ENCODE results near the gene LDLRAD3. TPM values are rescaled to one million over a fixed set of nuclear protein-coding genes. Genes with fewer than 3 reads are reported as not detected.

Gene LDLRAD3
- total RNA-seq, 2 donors from 2014 or later: 19.2 to 30.6 TPM

GRCh38 chr11:35923452-35923851 is 20.4 kb upstream of the LDLRAD3 start:
- TF ChIP-seq, protein P1, sequence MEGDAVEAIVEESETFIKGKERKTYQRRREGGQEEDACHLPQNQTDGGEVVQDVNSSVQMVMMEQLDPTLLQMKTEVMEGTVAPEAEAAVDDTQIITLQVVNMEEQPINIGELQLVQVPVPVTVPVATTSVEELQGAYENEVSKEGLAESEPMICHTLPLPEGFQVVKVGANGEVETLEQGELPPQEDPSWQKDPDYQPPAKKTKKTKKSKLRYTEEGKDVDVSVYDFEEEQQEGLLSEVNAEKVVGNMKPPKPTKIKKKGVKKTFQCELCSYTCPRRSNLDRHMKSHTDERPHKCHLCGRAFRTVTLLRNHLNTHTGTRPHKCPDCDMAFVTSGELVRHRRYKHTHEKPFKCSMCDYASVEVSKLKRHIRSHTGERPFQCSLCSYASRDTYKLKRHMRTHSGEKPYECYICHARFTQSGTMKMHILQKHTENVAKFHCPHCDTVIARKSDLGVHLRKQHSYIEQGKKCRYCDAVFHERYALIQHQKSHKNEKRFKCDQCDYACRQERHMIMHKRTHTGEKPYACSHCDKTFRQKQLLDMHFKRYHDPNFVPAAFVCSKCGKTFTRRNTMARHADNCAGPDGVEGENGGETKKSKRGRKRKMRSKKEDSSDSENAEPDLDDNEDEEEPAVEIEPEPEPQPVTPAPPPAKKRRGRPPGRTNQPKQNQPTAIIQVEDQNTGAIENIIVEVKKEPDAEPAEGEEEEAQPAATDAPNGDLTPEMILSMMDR (conservative IDR thresholded peaks at IDR 0.05): no peak
- no peaks in the 10 kb centered on the region for H3K27me3 Mint-ChIP-seq (ENCODE audit: insufficient read depth)
- H3K4me1 Mint-ChIP-seq: peaks cover 5% of the 10 kb centered on the region
- Histone ChIP-seq H3K36me3 (ENCODE audit: control insufficient read depth, insufficient read depth, low read length) (no peaks in the 10 kb centered on the region), H3K9ac (ENCODE audit: extremely low read depth, low read length, poor library complexity, severe bottlenecking) (no peak overlapping the region), H3K27ac (ENCODE audit: low read depth, low read length) (no peak overlapping the region), H3K9me3 (ENCODE audit: control insufficient read depth, low read length) (no peaks in the 10 kb centered on the region), H3K4me1 (ENCODE audit: control insufficient read depth, insufficient read depth, low read length) (no peaks in the 10 kb centered on the region), H3K27me3 (ENCODE audit: control insufficient read depth, insufficient read depth, low read length, poor library complexity, severe bottlenecking) (no peaks in the 10 kb centered on the region), H3K4me3 (ENCODE audit: low read length) (no peak overlapping the region)
- H3K4me3 Mint-ChIP-seq: no peak overlapping the region
- peak; percentile 10 for DNase-seq
- H3K9me3 Mint-ChIP-seq: no peaks in the 10 kb centered on the region
- 67 to 69% methylated on average over 4 of the region's 4 CpGs for WGBS, 2 experiments (ENCODE audit: insufficient coverage in 1 of 2, insufficient read length in 1 of 2)
- H3K36me3 Mint-ChIP-seq (ENCODE audit: low read depth): no peaks in the 10 kb centered on the region
- no peak overlapping the region for H3K27ac Mint-ChIP-seq

- Histone ChIP-seq H3K4me3 (ENCODE audit: low read length) (no peak overlapping the region), H3K9ac (ENCODE audit: extremely low read depth, low read length, poor library complexity, severe bottlenecking) (no peak overlapping the region), H3K9me3 (ENCODE audit: control insufficient read depth, low read length) (no peaks in the 10 kb centered on the region), H3K27ac (ENCODE audit: low read depth, low read length) (no peak overlapping the region), H3K36me3 (ENCODE audit: control insufficient read depth, insufficient read depth, low read length) (no peaks in the 10 kb centered on the region), H3K27me3 (ENCODE audit: control insufficient read depth, insufficient read depth, low read length, poor library complexity, severe bottlenecking) (no peaks in the 10 kb centered on the region), H3K4me1 (ENCODE audit: control insufficient read depth, insufficient read depth, low read length) (no peaks in the 10 kb centered on the region)
- no peak overlapping the region for H3K4me3 Mint-ChIP-seq
- H3K27ac Mint-ChIP-seq: no peak overlapping the region
- TF ChIP-seq, protein P1 (conservative IDR thresholded peaks at IDR 0.05): no peak
- H3K4me1 Mint-ChIP-seq: no peaks in the 10 kb centered on the region
- no peak for DNase-seq
- no peaks in the 10 kb centered on the region for H3K27me3 Mint-ChIP-seq (ENCODE audit: insufficient read depth)
- no peaks in the 10 kb centered on the region for H3K9me3 Mint-ChIP-seq
- H3K36me3 Mint-ChIP-seq (ENCODE audit: low read depth): no peaks in the 10 kb centered on the region
- 100% methylated on average over 1 of the region's 1 CpG; no CpG with 5 or more reads in 1 of the 2 experiments for WGBS, 2 experiments (ENCODE audit: insufficient coverage in 1 of 2, insufficient read length in 1 of 2)
Measured at GRCh38 chr11:35924811-35925210, 19.1 kb upstream of the LDLRAD3 start.

DNA sequence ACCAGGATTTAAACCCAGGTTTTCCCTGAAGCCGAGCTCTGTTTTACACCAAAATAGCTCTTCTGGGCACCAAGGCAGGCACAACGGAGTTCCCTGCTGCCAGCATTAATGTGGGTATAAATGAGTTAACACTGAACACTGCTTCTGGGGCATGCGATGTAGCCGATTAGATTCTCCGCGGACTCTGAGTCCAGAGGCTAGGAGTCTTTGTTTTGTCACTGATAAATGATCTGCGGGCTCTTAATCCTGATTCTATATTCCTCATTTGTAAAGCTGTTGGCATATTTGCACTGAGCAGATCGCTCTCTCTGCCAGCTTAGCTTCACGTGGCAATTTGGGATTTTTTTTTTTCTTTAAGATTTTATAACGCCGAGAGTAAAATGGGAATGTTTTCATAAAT is 16.8 kb upstream of the LDLRAD3 start:
- H3K27me3 ChIP-seq (ENCODE audit: control insufficient read depth, insufficient read depth, low read length, poor library complexity, severe bottlenecking): no peaks in the 10 kb centered on the region
- peaks cover under 1% of the 10 kb centered on the region for H3K9me3 ChIP-seq (ENCODE audit: control insufficient read depth, low read length)
- Mint-ChIP-seq H3K36me3 (ENCODE audit: low read depth) (no peaks in the 10 kb centered on the region), H3K27me3 (ENCODE audit: insufficient read depth) (peaks cover under 1% of the 10 kb centered on the region), H3K27ac (no peak overlapping the region), H3K4me1 (no peaks in the 10 kb centered on the region), H3K9me3 (no peaks in the 10 kb centered on the region), H3K4me3 (no peak overlapping the region)
- no peak overlapping the region for H3K9ac ChIP-seq (ENCODE audit: extremely low read depth, low read length, poor library complexity, severe bottlenecking)
- peak; percentile 31 for DNase-seq
- no peaks in the 10 kb centered on the region for H3K36me3 ChIP-seq (ENCODE audit: control insufficient read depth, insufficient read depth, low read length)
- H3K4me1 ChIP-seq (ENCODE audit: control insufficient read depth, insufficient read depth, low read length): no peaks in the 10 kb centered on the region
- 84 to 87% methylated on average over 11 of the region's 11 CpGs for WGBS, 2 experiments (ENCODE audit: insufficient coverage in 1 of 2, insufficient read length in 1 of 2)
- TF ChIP-seq, protein P1 (conservative IDR thresholded peaks at IDR 0.05): no peak
- H3K27ac ChIP-seq (ENCODE audit: low read depth, low read length): no peak overlapping the region
- no peak overlapping the region for H3K4me3 ChIP-seq (ENCODE audit: low read length)
